ENCODE data around the gene KCNN4. TPM values are rescaled to one million over a fixed set of nuclear protein-coding genes. Genes with fewer than 3 reads are reported as not detected.

The KCNN4 gene
- total and polyA plus RNA-seq, 2 of the 13 experiments (the other 11 are each of a cell fraction or from before 2014, with no cell fraction given), result 0.13 to 0.25 TPM

GRCh38 chr19:43774103-43774939 is 6.5 kb downstream of the KCNN4 start (continued):
- TF ChIP-seq, protein P1, sequence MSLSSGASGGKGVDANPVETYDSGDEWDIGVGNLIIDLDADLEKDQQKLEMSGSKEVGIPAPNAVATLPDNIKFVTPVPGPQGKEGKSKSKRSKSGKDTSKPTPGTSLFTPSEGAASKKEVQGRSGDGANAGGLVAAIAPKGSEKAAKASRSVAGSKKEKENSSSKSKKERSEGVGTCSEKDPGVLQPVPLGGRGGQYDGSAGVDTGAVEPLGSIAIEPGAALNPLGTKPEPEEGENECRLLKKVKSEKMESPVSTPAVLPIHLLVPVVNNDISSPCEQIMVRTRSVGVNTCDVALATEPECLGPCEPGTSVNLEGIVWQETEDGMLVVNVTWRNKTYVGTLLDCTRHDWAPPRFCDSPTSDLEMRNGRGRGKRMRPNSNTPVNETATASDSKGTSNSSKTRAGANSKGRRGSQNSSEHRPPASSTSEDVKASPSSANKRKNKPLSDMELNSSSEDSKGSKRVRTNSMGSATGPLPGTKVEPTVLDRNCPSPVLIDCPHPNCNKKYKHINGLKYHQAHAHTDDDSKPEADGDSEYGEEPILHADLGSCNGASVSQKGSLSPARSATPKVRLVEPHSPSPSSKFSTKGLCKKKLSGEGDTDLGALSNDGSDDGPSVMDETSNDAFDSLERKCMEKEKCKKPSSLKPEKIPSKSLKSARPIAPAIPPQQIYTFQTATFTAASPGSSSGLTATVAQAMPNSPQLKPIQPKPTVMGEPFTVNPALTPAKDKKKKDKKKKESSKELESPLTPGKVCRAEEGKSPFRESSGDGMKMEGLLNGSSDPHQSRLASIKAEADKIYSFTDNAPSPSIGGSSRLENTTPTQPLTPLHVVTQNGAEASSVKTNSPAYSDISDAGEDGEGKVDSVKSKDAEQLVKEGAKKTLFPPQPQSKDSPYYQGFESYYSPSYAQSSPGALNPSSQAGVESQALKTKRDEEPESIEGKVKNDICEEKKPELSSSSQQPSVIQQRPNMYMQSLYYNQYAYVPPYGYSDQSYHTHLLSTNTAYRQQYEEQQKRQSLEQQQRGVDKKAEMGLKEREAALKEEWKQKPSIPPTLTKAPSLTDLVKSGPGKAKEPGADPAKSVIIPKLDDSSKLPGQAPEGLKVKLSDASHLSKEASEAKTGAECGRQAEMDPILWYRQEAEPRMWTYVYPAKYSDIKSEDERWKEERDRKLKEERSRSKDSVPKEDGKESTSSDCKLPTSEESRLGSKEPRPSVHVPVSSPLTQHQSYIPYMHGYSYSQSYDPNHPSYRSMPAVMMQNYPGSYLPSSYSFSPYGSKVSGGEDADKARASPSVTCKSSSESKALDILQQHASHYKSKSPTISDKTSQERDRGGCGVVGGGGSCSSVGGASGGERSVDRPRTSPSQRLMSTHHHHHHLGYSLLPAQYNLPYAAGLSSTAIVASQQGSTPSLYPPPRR (CRISPR knock-in tag; IDR thresholded peaks at IDR 0.05; ENCODE audit: borderline replicate concordance), result peak; percentile 47; the same call in 1 of the 2 replicates
- no peak for TF ChIP-seq FOXK2 (IDR thresholded peaks at IDR 0.05)
- TF ChIP-seq ZNF691 (CRISPR knock-in tag; IDR thresholded peaks at IDR 0.05; ENCODE audit: borderline replicate concordance, low read depth), result 0 out of 2 replicates have a peak, but pooled peaks have one; percentile 42
- 0 out of 2 replicates have a peak, but pooled peaks have one; percentile 35 for TF ChIP-seq IRX3 (CRISPR knock-in tag; IDR thresholded peaks at IDR 0.05; ENCODE audit: borderline replicate concordance, low read depth)
- TF ChIP-seq EP300 (IDR thresholded peaks at IDR 0.05; ENCODE audit: low read depth in 2 of 2, low read length in 2 of 2), result no peak
- TF ChIP-seq EP300 (CRISPR knock-in tag; IDR thresholded peaks at IDR 0.05; ENCODE audit: borderline replicate concordance), result no peak
- TF ChIP-seq ZNF33B (CRISPR knock-in tag; IDR thresholded peaks at IDR 0.05), result no peak
- TF ChIP-seq ZNF260 (CRISPR knock-in tag; IDR thresholded peaks at IDR 0.05; ENCODE audit: borderline replicate concordance, low read depth), result no peak
- TF ChIP-seq BCL6 (CRISPR knock-in tag; IDR thresholded peaks at IDR 0.05), result peak; percentile 25; the same call in 1 of the 2 replicates
- no peak for TF ChIP-seq YEATS2 (CRISPR knock-in tag; IDR thresholded peaks at IDR 0.05; ENCODE audit: borderline replicate concordance)
- TF ChIP-seq KDM3A (CRISPR knock-in tag; IDR thresholded peaks at IDR 0.05; ENCODE audit: low read depth), result peak; percentile 67; the same call in 1 of the 2 replicates
- peak; percentile 56 for TF ChIP-seq ZNF574 (CRISPR knock-in tag; IDR thresholded peaks at IDR 0.05)
- no peak for TF ChIP-seq TAF15 (IDR thresholded peaks at IDR 0.05; ENCODE audit: low read depth, low read length, poor library complexity, severe bottlenecking)
- no peak for TF ChIP-seq GABPA (IDR thresholded peaks at IDR 0.05; ENCODE audit: low read depth, low read length)
- TF ChIP-seq GABPA (CRISPR knock-in tag; IDR thresholded peaks at IDR 0.05; ENCODE audit: low read depth), result no peak
- peak; percentile 76; the same call in 1 of the 2 replicates for TF ChIP-seq KDM2A (CRISPR knock-in tag; IDR thresholded peaks at IDR 0.05; ENCODE audit: borderline replicate concordance, low read depth)
- 0 out of 2 replicates have a peak, but pooled peaks have one; percentile 46 for TF ChIP-seq ZNF510 (CRISPR knock-in tag; IDR thresholded peaks at IDR 0.05; ENCODE audit: low read depth)
- no peak for TF ChIP-seq RARG (CRISPR knock-in tag; IDR thresholded peaks at IDR 0.05; ENCODE audit: low read depth)
- TF ChIP-seq ZNF552 (CRISPR knock-in tag; IDR thresholded peaks at IDR 0.05; ENCODE audit: borderline replicate concordance), result no peak
- peak; percentile 72 for TF ChIP-seq ZNF264 (CRISPR knock-in tag; IDR thresholded peaks at IDR 0.05)
- peak; percentile 31; the same call in 1 of the 2 replicates for TF ChIP-seq ZFY (CRISPR knock-in tag; IDR thresholded peaks at IDR 0.05)
